ENCODE results near the gene SRA1. TPM values are rescaled to one million over a fixed set of nuclear protein-coding genes. Genes with fewer than 3 reads are reported as not detected.

SRA1 gene
- total and polyA plus RNA-seq, 2 of the 13 experiments (the other 11 are each of a cell fraction or from before 2014, with no cell fraction given): 14.2 to 32.8 TPM

DNA sequence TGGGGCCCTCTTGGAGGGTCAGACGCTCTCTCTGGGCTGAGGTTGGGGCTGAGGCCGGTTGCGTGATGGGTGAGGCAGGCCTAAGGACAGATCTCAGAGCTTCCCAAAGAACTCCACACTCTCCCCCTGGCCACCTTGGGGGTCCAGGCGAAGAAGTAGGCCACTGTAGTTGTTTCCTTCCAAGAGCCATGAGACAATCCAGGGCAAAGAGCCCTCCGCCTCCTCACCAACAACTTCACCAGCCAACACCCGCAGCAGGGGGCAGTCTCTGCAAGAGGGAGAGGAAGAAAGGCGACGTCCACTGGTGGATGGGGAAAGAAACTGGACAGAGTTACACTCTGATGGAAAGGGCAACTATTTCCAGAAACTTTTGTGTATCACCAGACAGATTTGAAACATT lies 18.0 kb upstream of the SRA1 start (continued):
- TF ChIP-seq, protein P1, sequence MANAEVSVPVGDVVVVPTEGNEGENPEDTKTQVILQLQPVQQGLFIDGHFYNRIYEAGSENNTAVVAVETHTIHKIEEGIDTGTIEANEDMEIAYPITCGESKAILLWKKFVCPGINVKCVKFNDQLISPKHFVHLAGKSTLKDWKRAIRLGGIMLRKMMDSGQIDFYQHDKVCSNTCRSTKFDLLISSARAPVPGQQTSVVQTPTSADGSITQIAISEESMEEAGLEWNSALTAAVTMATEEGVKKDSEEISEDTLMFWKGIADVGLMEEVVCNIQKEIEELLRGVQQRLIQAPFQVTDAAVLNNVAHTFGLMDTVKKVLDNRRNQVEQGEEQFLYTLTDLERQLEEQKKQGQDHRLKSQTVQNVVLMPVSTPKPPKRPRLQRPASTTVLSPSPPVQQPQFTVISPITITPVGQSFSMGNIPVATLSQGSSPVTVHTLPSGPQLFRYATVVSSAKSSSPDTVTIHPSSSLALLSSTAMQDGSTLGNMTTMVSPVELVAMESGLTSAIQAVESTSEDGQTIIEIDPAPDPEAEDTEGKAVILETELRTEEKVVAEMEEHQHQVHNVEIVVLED (CRISPR knock-in tag; IDR thresholded peaks at IDR 0.05; ENCODE audit: borderline replicate concordance): no peak
- TF ChIP-seq JUN (CRISPR knock-in tag; IDR thresholded peaks at IDR 0.05) (no peak), ZNF652 (CRISPR knock-in tag; IDR thresholded peaks at IDR 0.05; ENCODE audit: borderline replicate concordance, low read depth) (no peak), RAD21 (CRISPR knock-in tag; IDR thresholded peaks at IDR 0.05) (peak; percentile 87), ZNF234 (CRISPR knock-in tag; conservative IDR thresholded peaks at IDR 0.05) (no peak), EHMT2 (IDR thresholded peaks at IDR 0.05; ENCODE audit: borderline replicate concordance, low read depth, low read length) (no peak), PPARG (CRISPR knock-in tag; conservative IDR thresholded peaks at IDR 0.05) (peak; percentile 67), MIXL1 (CRISPR knock-in tag; IDR thresholded peaks at IDR 0.05) (0 out of 2 replicates have a peak, but pooled peaks have one; percentile 51), ZNF124 (CRISPR knock-in tag; IDR thresholded peaks at IDR 0.05) (0 out of 2 replicates have a peak, but pooled peaks have one; percentile 32), ZSCAN20 (CRISPR knock-in tag; IDR thresholded peaks at IDR 0.05; ENCODE audit: borderline replicate concordance) (no peak), ZNF3 (CRISPR knock-in tag; IDR thresholded peaks at IDR 0.05) (no peak), SNAPC2 (CRISPR knock-in tag; IDR thresholded peaks at IDR 0.05) (0 out of 2 replicates have a peak, but pooled peaks have one; percentile 33), NFRKB (IDR thresholded peaks at IDR 0.05) (no peak)
- TF ChIP-seq, protein P2, sequence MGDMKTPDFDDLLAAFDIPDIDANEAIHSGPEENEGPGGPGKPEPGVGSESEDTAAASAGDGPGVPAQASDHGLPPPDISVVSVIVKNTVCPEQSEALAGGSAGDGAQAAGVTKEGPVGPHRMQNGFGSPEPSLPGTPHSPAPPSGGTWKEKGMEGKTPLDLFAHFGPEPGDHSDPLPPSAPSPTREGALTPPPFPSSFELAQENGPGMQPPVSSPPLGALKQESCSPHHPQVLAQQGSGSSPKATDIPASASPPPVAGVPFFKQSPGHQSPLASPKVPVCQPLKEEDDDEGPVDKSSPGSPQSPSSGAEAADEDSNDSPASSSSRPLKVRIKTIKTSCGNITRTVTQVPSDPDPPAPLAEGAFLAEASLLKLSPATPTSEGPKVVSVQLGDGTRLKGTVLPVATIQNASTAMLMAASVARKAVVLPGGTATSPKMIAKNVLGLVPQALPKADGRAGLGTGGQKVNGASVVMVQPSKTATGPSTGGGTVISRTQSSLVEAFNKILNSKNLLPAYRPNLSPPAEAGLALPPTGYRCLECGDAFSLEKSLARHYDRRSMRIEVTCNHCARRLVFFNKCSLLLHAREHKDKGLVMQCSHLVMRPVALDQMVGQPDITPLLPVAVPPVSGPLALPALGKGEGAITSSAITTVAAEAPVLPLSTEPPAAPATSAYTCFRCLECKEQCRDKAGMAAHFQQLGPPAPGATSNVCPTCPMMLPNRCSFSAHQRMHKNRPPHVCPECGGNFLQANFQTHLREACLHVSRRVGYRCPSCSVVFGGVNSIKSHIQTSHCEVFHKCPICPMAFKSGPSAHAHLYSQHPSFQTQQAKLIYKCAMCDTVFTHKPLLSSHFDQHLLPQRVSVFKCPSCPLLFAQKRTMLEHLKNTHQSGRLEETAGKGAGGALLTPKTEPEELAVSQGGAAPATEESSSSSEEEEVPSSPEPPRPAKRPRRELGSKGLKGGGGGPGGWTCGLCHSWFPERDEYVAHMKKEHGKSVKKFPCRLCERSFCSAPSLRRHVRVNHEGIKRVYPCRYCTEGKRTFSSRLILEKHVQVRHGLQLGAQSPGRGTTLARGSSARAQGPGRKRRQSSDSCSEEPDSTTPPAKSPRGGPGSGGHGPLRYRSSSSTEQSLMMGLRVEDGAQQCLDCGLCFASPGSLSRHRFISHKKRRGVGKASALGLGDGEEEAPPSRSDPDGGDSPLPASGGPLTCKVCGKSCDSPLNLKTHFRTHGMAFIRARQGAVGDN (CRISPR knock-in tag; IDR thresholded peaks at IDR 0.05): peak; percentile 26
- TF ChIP-seq, protein P3, sequence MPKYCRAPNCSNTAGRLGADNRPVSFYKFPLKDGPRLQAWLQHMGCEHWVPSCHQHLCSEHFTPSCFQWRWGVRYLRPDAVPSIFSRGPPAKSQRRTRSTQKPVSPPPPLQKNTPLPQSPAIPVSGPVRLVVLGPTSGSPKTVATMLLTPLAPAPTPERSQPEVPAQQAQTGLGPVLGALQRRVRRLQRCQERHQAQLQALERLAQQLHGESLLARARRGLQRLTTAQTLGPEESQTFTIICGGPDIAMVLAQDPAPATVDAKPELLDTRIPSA (CRISPR knock-in tag; IDR thresholded peaks at IDR 0.05; ENCODE audit: borderline replicate concordance): no peak
- TF ChIP-seq, protein P4, sequence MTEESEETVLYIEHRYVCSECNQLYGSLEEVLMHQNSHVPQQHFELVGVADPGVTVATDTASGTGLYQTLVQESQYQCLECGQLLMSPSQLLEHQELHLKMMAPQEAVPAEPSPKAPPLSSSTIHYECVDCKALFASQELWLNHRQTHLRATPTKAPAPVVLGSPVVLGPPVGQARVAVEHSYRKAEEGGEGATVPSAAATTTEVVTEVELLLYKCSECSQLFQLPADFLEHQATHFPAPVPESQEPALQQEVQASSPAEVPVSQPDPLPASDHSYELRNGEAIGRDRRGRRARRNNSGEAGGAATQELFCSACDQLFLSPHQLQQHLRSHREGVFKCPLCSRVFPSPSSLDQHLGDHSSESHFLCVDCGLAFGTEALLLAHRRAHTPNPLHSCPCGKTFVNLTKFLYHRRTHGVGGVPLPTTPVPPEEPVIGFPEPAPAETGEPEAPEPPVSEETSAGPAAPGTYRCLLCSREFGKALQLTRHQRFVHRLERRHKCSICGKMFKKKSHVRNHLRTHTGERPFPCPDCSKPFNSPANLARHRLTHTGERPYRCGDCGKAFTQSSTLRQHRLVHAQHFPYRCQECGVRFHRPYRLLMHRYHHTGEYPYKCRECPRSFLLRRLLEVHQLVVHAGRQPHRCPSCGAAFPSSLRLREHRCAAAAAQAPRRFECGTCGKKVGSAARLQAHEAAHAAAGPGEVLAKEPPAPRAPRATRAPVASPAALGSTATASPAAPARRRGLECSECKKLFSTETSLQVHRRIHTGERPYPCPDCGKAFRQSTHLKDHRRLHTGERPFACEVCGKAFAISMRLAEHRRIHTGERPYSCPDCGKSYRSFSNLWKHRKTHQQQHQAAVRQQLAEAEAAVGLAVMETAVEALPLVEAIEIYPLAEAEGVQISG (CRISPR knock-in tag; IDR thresholded peaks at IDR 0.05): peak; percentile 49; the same call in 1 of the 2 replicates
- TF ChIP-seq, protein P5, sequence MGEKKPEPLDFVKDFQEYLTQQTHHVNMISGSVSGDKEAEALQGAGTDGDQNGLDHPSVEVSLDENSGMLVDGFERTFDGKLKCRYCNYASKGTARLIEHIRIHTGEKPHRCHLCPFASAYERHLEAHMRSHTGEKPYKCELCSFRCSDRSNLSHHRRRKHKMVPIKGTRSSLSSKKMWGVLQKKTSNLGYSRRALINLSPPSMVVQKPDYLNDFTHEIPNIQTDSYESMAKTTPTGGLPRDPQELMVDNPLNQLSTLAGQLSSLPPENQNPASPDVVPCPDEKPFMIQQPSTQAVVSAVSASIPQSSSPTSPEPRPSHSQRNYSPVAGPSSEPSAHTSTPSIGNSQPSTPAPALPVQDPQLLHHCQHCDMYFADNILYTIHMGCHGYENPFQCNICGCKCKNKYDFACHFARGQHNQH (CRISPR knock-in tag; IDR thresholded peaks at IDR 0.05): peak; percentile 52; the same call in 1 of the 2 replicates
- TF ChIP-seq, protein P6, sequence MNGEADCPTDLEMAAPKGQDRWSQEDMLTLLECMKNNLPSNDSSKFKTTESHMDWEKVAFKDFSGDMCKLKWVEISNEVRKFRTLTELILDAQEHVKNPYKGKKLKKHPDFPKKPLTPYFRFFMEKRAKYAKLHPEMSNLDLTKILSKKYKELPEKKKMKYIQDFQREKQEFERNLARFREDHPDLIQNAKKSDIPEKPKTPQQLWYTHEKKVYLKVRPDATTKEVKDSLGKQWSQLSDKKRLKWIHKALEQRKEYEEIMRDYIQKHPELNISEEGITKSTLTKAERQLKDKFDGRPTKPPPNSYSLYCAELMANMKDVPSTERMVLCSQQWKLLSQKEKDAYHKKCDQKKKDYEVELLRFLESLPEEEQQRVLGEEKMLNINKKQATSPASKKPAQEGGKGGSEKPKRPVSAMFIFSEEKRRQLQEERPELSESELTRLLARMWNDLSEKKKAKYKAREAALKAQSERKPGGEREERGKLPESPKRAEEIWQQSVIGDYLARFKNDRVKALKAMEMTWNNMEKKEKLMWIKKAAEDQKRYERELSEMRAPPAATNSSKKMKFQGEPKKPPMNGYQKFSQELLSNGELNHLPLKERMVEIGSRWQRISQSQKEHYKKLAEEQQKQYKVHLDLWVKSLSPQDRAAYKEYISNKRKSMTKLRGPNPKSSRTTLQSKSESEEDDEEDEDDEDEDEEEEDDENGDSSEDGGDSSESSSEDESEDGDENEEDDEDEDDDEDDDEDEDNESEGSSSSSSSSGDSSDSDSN (CRISPR knock-in tag; IDR thresholded peaks at IDR 0.05): 0 out of 2 replicates have a peak, but pooled peaks have one; percentile 23

All from HepG2 (cell line).